Smooth muscle cell (in vitro differentiated cells): Measurements from ENCODE around the gene FGF22. TPM values are rescaled to one million over a fixed set of nuclear protein-coding genes. Genes with fewer than 3 reads are reported as not detected.

Source experiments
- DNase-seq: peaks from one replicate; lab custom pipeline; 2025; ENCODE audit not compliant: unreplicated experiment; lab: John Stamatoyannopoulos, UW
- H2AFZ ChIP-seq: fragments of 200-600 bp; sonication (generic); 2 replicates; pipeline ENCODE4 v1.6.0; 2016; ENCODE audit warnings: antibody characterized with exemption, low read depth, mild to moderate bottlenecking
- H3F3A ChIP-seq: fragments of 200-600 bp; sonication (generic); 2 replicates; pipeline ENCODE4 v1.6.0; 2017; ENCODE audit warnings: antibody characterized with exemption, low read depth
- H3K27ac ChIP-seq: fragments of 200-600 bp; sonication (generic); 2 replicates; pipeline ENCODE4 v1.5.1; 2016; ENCODE audit warnings: low read depth, mild to moderate bottlenecking
- H3K27me3 ChIP-seq: fragments of 200-600 bp; sonication (generic); 2 replicates; pipeline ENCODE4 v1.6.1; 2016; ENCODE audit warnings: low read depth, mild to moderate bottlenecking
- H3K36me3 ChIP-seq: fragments of 200-600 bp; sonication (generic); 2 replicates; pipeline ENCODE4 v1.5.1; 2016; ENCODE audit warnings: low read depth
- H3K4me1 ChIP-seq: fragments of 200-600 bp; sonication (generic); 2 replicates; pipeline ENCODE4 v1.5.1; 2016; ENCODE audit warnings: low read depth
- H3K4me2 ChIP-seq: fragments of 200-600 bp; sonication (generic); 2 replicates; pipeline ENCODE4 v1.6.0; 2016; ENCODE audit warnings: mild to moderate bottlenecking
- H3K4me3 ChIP-seq: fragments of 200-600 bp; sonication (generic); 2 replicates; pipeline ENCODE4 v1.5.1; 2016; ENCODE audit warnings: mild to moderate bottlenecking
- H3K79me2 ChIP-seq: fragments of 200-600 bp; sonication (generic); 2 replicates; pipeline ENCODE4 v1.6.0; 2016; ENCODE audit warnings: low read depth, mild to moderate bottlenecking
- H3K9ac ChIP-seq: fragments of 200-600 bp; sonication (generic); 2 replicates; pipeline ENCODE4 v1.6.0; 2016; ENCODE audit warnings: low read depth
- H3K9me3 ChIP-seq: fragments of 200-600 bp; sonication (generic); replicated peaks from 2 replicates; pipeline ENCODE4 v1.5.1; 2016; ENCODE audit warnings: low read depth
- H4K20me1 ChIP-seq: fragments of 200-600 bp; sonication (generic); 2 replicates; pipeline ENCODE4 v1.6.0; 2016; ENCODE audit warnings: low read depth
- CTCF ChIP-seq: fragments of 200-600 bp; sonication (generic); IDR thresholded peaks from 2 replicates; pipeline ENCODE4 v1.5.1; 2017; ENCODE audit warnings: borderline replicate concordance, mild to moderate bottlenecking, antibody characterized with exemption; ENCODE audit not compliant: insufficient read depth, poor library complexity, severe bottlenecking
- WGBS: methylation state at CpG from one replicate; pipeline ENCODE4 v1.1.7; 2016; ENCODE audit warnings: low lambda C conversion rate; 5-methylcytosine and 5-hydroxymethylcytosine counted together
- polyA plus RNA-seq: library from polyadenylated mRNA; unstranded; fragments of >200 nt; fragmentation: Nextera tagmentation; extraction: Ambion mirVana; gene quantifications from 2 replicates; pipeline ENCODE4 v1.2.1, GENCODE V29; 2016
- total RNA-seq: library from RNA; depleted of rRNA; stranded (reverse); fragments of >200 nt; gene quantifications from 2 replicates; pipeline ENCODE4 v1.2.3, GENCODE V29; 2014

The FGF22 gene
- total and polyA plus RNA-seq, 2 experiments from 2014 or later, result 0.18 TPM; not detected in 1

GRCh38 chr19:623175-623916, 16.3 kb upstream of the FGF22 start:
- Histone ChIP-seq H3K4me1 (no peaks in the 10 kb centered on the region), H3K27ac (no peak overlapping the region), H3K27me3 (no peaks in the 10 kb centered on the region), H3K9me3 (no peaks in the 10 kb centered on the region), H3K4me2 (no peak overlapping the region), H3K36me3 (no peaks in the 10 kb centered on the region), H3K79me2 (no peaks in the 10 kb centered on the region), H3K4me3 (no peak overlapping the region), H3K9ac (no peak overlapping the region), H3F3A (no peaks in the 10 kb centered on the region), H4K20me1 (peaks cover 15% of the 10 kb centered on the region), H2AFZ (no peak overlapping the region)
- no peak for DNase-seq
- TF ChIP-seq CTCF, result no peak
- 97% methylated on average over 43 of the region's 44 CpGs for WGBS

GRCh38 chr19:623974-624373, 15.7 kb upstream of the FGF22 start:
- Histone ChIP-seq H2AFZ (no peak overlapping the region), H3K9ac (no peak overlapping the region), H3F3A (no peaks in the 10 kb centered on the region), H3K9me3 (no peaks in the 10 kb centered on the region), H3K79me2 (no peaks in the 10 kb centered on the region), H3K36me3 (no peaks in the 10 kb centered on the region), H3K4me1 (no peaks in the 10 kb centered on the region), H3K27me3 (no peaks in the 10 kb centered on the region), H3K4me2 (no peak overlapping the region), H3K4me3 (no peak overlapping the region), H3K27ac (no peak overlapping the region), H4K20me1 (peaks cover 15% of the 10 kb centered on the region)
- DNase-seq, result no peak
- 71% methylated on average over 24 of the region's 24 CpGs for WGBS
- no peak for TF ChIP-seq CTCF

- Histone ChIP-seq H3K79me2 (no peaks in the 10 kb centered on the region), H3K4me3 (no peak overlapping the region), H3K4me1 (no peaks in the 10 kb centered on the region), H3K9ac (no peak overlapping the region), H3F3A (no peaks in the 10 kb centered on the region), H2AFZ (no peak overlapping the region), H3K27me3 (no peaks in the 10 kb centered on the region), H3K36me3 (no peaks in the 10 kb centered on the region), H3K9me3 (no peaks in the 10 kb centered on the region), H4K20me1 (peaks cover 15% of the 10 kb centered on the region), H3K27ac (no peak overlapping the region), H3K4me2 (no peak overlapping the region)
- WGBS, result 97% methylated on average over 21 of the region's 24 CpGs
- no peak for TF ChIP-seq CTCF
- DNase-seq, result no peak
These were observed 15.1 kb upstream of the FGF22 start for GRCh38 chr19:624433-625109.
